Measurements from ENCODE around the gene FITM1.

The FITM1 gene

DNA sequence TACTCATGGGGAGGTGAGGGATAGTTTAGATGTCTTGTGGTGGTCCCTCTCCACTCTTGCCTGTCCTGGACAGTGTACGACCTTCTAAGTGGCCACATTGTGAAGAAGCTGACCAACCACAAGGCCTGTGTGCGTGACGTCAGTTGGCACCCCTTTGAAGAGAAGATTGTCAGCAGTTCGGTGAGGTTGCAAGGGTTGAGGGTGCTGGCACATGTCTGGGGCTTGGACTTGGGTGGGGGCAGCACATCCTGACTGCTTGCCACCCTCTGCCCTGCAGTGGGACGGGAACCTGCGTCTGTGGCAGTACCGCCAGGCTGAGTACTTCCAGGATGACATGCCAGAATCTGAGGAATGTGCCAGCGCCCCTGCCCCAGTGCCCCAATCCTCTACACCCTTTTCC lies 7.6 kb upstream of the FITM1 start:
- DNase-seq: no peak

- DNase-seq: no peak
Measured at GRCh38 chr14:24123424-24124417, 6.7 kb upstream of the FITM1 start.

DNA sequence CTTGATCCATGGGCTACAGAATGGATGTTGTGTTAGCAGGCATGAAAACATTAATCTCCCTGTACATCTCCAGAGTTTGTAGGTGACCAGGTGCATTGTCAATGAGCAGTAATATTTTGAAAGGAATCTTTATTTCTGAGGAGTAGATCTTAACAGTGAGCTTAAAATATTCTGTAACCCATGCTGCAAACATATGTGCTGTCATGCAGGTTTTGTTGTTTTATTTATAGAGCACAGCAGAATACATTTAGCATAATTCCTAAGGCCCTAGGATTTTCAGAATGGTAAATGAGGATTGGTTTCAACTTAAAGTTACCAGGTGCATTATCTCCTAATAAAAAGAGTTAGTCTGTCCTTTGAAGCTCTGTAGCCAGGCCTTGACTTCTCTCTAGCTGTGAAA lies 3.5 kb upstream of the FITM1 start:
- no peak for DNase-seq

DNA sequence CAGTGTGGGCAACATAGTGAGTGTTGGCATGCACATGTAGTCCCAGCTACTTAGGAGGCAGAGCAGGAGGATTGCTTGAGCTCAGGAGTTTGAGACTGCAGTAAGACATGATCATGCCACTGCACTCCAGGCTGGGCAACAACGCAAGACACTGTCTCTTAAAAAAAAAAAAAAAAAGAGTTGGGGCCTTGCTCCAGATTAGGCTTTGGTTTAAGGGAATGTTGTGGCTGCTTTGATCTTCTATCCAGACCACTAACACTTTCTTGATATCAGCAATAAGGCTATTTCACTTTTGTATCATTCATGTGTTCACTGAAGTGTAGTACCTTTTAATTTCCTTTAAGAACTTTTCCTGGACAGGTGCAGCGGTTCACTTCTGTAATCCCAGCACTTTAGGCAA lies 2.8 kb upstream of the FITM1 start:
- no peak for DNase-seq

- DNase-seq: no peak
Measured at GRCh38 chr14:24129410-24129998, 955 bp upstream of the FITM1 start.

GRCh38 chr14:24130717-24131548 lies 474 bp downstream of the FITM1 start:
- no peak for DNase-seq

GRCh38 chr14:24131549-24131966 lies 1.1 kb downstream of the FITM1 start:
- no peak for DNase-seq

DNA sequence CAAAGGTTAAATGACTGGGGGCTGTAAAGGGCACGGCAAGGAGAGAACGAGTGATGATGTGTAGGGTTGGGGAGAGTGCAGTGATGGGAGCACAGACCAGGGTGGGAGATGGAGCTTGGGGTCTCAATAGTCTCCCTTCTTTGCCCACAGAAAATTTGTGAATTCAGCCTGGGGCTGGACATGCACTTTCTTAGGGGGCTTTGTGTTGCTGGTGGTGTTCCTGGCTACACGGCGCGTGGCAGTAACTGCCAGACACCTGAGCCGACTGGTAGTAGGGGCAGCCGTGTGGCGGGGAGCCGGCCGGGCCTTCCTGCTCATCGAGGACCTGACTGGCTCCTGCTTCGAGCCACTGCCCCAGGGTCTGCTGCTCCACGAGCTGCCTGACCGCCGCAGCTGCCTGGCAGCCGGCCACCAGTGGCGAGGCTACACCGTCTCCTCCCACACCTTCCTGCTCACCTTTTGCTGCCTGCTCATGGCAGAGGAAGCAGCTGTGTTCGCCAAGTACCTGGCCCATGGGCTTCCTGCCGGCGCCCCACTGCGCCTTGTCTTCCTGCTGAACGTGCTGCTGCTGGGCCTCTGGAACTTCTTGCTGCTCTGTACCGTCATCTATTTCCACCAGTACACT lies 1.7 kb downstream of the FITM1 start:
- peak; percentile 7 for DNase-seq

DNA sequence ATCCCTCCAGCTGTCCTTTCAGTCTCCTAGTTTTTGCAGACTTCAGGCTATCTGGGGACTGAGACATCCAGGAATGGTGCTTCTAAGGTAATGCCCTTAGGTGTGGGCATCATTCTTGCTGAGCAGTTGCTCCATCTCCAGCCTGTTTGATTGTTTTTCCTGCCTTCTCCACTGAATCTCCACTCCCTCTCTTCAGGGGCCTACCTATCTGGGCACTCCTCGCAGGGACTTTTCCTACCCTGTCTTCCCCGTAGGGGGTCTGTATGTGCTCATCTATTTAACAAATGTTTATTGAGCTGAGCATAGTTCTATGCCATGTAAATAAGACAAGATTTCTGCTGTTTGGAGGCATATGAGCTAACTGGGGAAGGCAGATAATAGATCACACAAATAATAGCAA lies 2.5 kb downstream of the FITM1 start:
- no peak for DNase-seq

DNA sequence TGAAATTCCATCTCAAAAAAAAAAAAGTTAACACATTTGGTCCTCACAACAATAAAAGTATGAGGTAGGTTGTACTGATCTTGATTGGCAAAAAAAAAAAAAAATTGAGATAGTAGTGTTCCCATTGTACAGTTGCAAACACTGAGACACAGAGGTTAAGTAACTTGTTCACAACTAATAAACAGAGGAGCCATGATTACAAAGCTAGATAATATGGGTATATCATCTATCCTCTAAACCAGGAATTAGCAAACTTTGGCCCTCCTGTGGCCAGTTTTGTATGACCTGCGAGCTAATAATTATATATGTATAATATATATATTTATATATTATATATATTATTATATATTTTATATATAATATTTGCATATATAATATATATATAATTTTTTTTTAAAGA lies 3.3 kb downstream of the FITM1 start:
- DNase-seq: no peak

DNA sequence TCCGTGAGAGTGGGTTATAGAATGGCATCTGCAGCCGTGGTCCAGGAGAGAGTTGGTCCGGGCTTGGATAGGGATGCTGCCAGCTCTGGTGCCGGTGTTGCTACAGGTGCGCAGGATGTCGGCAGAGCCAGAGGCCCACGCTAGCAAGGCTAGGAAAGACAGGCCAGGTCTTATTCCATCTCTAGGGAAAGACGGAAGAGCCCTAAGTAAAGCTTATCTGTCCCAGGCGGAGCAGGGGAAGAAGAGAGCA lies 5.0 kb downstream of the FITM1 start:
- DNase-seq: no peak

DNA sequence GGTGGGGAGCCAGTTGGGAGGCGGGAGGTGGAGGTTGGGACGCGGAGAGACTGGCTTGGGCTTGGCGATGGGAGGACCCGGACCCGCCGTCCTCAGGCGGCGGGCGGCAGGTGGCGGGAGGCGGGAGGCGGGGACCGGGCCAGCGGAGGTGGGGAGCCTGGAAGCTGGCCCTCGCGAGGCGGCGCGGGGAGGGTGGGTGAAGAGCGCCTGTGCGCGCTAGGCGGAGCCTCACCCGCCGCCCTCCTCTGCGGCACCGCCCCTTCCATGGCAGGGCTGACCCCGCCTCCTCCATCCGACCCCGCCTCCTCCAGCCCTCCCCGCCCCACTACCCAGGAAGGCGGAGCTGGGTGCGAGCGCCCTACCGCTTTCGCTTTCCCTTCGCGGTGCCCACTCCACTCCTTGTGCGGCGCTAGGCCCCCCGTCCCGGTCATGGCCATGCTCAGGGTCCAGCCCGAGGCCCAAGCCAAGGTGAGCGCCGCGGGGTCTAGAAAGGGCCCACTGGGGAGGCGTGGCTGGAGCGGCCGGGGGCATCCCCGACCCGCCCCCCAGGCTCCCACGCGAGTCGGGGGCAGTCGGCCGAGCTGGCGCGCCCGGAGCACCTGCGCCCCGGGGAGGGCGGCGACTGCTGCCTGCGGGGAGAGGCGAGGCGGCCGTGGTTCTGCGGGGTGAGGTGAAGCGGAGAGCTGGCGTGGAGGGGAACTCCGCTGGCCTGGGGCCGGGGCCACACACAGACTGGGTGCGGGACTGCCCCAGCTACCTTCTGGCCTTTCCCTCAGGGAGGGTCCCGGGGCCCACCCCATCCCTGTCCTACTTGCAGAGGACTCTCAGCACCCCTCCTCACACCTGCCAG lies 5.6 kb downstream of the FITM1 start, which contains the start of gene PSME1:
TSS of gene PSME1 (plus strand) at position 361 of the 850 bp plus-strand sequence. CDS start at position 430, 69 bp downstream.
- DNase-seq: peak; percentile 89

GRCh38 chr14:24136684-24137528 lies 6.4 kb downstream of the FITM1 start:
- DNase-seq: no peak

DNA sequence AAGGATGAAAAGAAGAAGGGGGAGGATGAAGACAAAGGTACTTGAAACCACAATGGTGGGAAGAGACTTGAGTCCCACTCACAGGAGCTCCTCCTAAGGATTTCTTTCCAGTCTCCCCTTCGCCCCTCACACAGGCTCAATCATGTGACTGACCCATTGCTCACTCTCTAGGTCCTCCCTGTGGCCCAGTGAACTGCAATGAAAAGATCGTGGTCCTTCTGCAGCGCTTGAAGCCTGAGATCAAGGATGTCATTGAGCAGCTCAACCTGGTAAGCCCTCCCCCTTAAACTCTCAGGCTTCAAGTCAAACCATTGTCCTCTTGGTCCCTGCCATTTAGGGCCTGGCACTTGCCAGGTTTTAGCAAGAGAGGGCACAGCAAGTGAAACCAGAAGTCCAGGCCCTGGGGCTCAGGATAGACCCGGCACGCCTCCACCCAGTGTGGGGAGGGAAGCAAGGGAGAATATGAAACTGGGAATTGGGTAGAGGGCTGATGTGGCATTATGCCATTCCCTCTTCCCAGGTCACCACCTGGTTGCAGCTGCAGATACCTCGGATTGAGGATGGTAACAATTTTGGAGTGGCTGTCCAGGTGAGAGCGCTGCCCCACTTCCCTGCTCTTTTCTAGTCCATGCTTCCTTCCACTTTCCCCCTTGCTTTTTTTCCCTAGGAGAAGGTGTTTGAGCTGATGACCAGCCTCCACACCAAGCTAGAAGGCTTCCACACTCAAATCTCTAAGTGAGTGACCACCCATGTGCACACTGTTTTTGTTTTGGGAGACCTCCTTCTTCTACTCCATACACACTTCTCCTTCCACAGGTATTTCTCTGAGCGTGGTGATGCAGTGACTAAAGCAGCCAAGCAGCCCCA lies 7.3 kb downstream of the FITM1 start:
- no peak for DNase-seq

DNA sequence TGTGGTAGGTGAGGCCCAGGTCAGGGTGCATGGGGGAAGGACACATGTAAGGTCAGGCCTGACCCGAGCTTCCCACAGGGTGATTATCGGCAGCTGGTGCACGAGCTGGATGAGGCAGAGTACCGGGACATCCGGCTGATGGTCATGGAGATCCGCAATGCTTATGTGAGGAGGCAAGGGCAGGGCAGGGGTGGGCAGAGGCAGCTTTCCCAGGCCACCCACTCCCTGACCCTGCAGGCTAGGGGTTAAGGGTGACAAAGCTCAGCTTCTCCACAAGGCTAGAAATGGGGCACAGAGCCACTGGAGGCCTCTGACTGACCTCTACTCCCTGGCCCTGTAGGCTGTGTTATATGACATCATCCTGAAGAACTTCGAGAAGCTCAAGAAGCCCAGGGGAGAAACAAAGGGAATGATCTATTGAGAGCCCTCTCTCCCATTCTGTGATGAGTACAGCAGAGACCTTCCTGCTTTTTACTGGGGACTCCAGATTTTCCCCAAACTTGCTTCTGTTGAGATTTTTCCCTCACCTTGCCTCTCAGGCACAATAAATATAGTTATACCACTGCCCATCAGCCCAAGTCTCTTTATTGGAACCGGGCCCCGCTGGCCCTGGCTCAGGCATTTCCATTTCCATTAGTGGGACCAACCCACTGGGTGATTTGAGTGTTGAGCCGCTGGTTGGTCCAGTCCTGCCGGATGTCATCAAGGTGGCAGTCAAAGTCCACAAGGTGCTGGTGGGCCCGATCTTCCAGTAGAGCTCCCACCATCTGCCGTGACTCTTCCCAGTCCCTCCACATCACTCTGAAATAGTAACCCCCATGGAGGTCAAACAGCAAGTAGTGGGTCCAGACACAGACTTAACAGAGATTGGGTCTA lies 8.2 kb downstream of the FITM1 start:
- no peak for DNase-seq

- peak; percentile 25 for DNase-seq
Measured at GRCh38 chr14:24139272-24139934, 8.9 kb downstream of the FITM1 start.

GRCh38 chr14:24141097-24141880 lies 10.8 kb downstream of the FITM1 start, which contains the start of gene EMC9:
TSS of gene EMC9 (minus strand) at chr14:24141591. CDS start at chr14:24141304, 287 bp downstream.
- peak; percentile 100 for DNase-seq

DNA sequence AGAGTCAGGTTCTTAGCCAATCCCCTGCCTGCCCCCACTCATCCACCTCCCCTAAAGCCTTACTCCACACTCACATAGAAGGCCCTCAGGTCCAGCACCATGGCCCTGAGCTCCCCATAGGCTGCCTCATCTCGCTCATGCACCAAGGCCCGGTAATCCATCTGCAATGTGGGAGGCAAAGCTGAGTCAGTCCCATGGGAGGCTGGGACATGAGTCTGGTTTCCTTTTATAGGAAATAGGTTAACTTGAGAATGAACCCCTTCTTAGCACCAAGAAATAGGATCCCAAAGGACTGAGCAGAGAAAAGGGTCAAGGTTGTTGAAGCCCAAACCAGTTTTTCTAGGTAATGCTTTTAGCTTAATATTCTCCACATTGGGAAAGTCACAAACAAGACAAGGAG lies 13.1 kb downstream of the FITM1 start:
- no peak for DNase-seq
